Endothelial cell of umbilical vein (primary cell): Measurements from ENCODE around the gene RANGAP1. TPM values are rescaled to one million over a fixed set of nuclear protein-coding genes. Genes with fewer than 3 reads are reported as not detected.

Source experiments
- BruUV-seq: library from RNA; stranded (reverse); fragments of 400-500 nt; replicated peaks from 2 replicates; lab custom pipeline; 2021; lab: Mats Ljungman, UMichigan
- CTCF ChIA-PET: fragments of 300-600, 350-600 bp; sonication (Branson Sonifier 250); formaldehyde crosslinking; loops from one replicate; lab custom pipeline; 2021; ENCODE audit warnings: antibody characterized with exemption, inconsistent platforms; lab: Charles Lee
- POLR2A ChIA-PET: fragments of 300-600, 350-600 bp; sonication (Branson Sonifier 250); formaldehyde crosslinking; loops from one replicate; lab custom pipeline; 2021; ENCODE audit warnings: antibody characterized with exemption, inconsistent platforms; lab: Charles Lee
- DNase-seq: peaks from one replicate; pipeline ENCODE4 v3.0.0-alpha.2; 2011; ENCODE audit warnings: low read depth, low spot score
- FAIRE-seq: peaks from 2 replicates; lab custom pipeline; 2011; peaks lifted over from hg19 to GRCh38; lab: Jason Lieb, UNC
- H2AFZ ChIP-seq: 2 replicates; pipeline ENCODE4 v1.6.0; 2012; ENCODE audit warnings: low read depth, low read length, control low read depth, inconsistent platforms
- H3K27ac ChIP-seq: 2 replicates; pipeline ENCODE4 v1.5.1; 2011; ENCODE audit warnings: low read depth, mild to moderate bottlenecking, control low read depth, low read length, moderate library complexity; ENCODE audit not compliant: insufficient read depth
- H3K27me3 ChIP-seq, 2 experiments: 2 replicates each; pipeline versions ENCODE4 v1.6.0 to v1.6.1; 2011; ENCODE audit warnings: low read length in 2 of 2, mixed read lengths in 1 of 2; ENCODE audit not compliant: control insufficient read depth in 2 of 2, insufficient read depth in 2 of 2
- H3K36me3 ChIP-seq, 2 experiments: 2 replicates in 1 of 2; 3 replicates in 1 of 2; pipeline ENCODE4 v1.5.1; 2011; ENCODE audit warnings: low read length in 2 of 2, mild to moderate bottlenecking in 1 of 2, moderate library complexity in 1 of 2; ENCODE audit not compliant: control insufficient read depth in 2 of 2, insufficient read depth in 2 of 2; ENCODE audit errors: extremely low read depth in 1 of 2
- H3K4me1 ChIP-seq: 3 replicates; pipeline ENCODE4 v1.5.1; 2011; ENCODE audit warnings: mild to moderate bottlenecking, low read length; ENCODE audit not compliant: control insufficient read depth, insufficient read depth; ENCODE audit errors: extremely low read depth
- H3K4me2 ChIP-seq: 2 replicates; pipeline ENCODE4 v1.6.1; 2011; ENCODE audit warnings: low read length, control low read depth, mixed read lengths; ENCODE audit not compliant: insufficient read depth
- H3K4me3 ChIP-seq, 3 experiments: fragments of 200-600 bp in 1 of 3; sonication (generic), shearing (Covaris generic) in 1 of 3; replicated peaks in 1 of 3; 2 replicates each; pipeline ENCODE4 v1.5.1; 2011 to 2016; ENCODE audit warnings: control low read depth in 3 of 3, low read length in 3 of 3, mild to moderate bottlenecking in 2 of 3, inconsistent platforms in 1 of 3, low read depth in 1 of 3, moderate library complexity in 1 of 3; ENCODE audit not compliant: insufficient read depth in 1 of 3
- H3K79me2 ChIP-seq: 2 replicates; pipeline ENCODE4 v1.6.0; 2012; ENCODE audit warnings: low read length, inconsistent platforms; ENCODE audit not compliant: control insufficient read depth, insufficient read depth
- H3K9ac ChIP-seq: replicated peaks from 2 replicates; pipeline ENCODE3; 2011; ENCODE audit warnings: low read length, control low read depth; ENCODE audit not compliant: insufficient read depth; ENCODE audit errors: extremely low read depth
- H3K9me1 ChIP-seq: replicated peaks from 3 replicates; pipeline ENCODE4 v1.6.0; 2011; ENCODE audit warnings: mild to moderate bottlenecking, low read length; ENCODE audit not compliant: control insufficient read depth, insufficient read depth; ENCODE audit errors: extremely low read depth
- H3K9me3 ChIP-seq: replicated peaks from 2 replicates; pipeline ENCODE4 v1.5.1; 2012; ENCODE audit warnings: low read length, inconsistent platforms; ENCODE audit not compliant: control insufficient read depth, insufficient read depth
- H4K20me1 ChIP-seq: replicated peaks from 2 replicates; pipeline ENCODE3; 2011; ENCODE audit warnings: mild to moderate bottlenecking, low read length; ENCODE audit not compliant: control insufficient read depth, insufficient read depth; ENCODE audit errors: extremely low read depth
- CTCF ChIP-seq, 2 donors: IDR thresholded peaks; 1 replicate in 1 of 2; 2 replicates in 1 of 2; pipeline ENCODE4 v1.5.1; 2011; ENCODE audit warnings: low read length in 2 of 2, mild to moderate bottlenecking in 2 of 2, moderate library complexity in 2 of 2, control low read depth in 1 of 2, inconsistent platforms in 1 of 2, low read depth in 1 of 2; ENCODE audit not compliant: insufficient read depth in 1 of 2; ENCODE audit errors: extremely low read depth in 1 of 2
- EZH2 ChIP-seq: IDR thresholded peaks from 2 replicates; pipeline ENCODE4 v1.6.1; 2012; ENCODE audit warnings: borderline replicate concordance, low read depth, mild to moderate bottlenecking, moderate library complexity, low read length, inconsistent platforms; ENCODE audit not compliant: severe bottlenecking
- FOS ChIP-seq: IDR thresholded peaks from 2 replicates; pipeline ENCODE4 v1.6.1; 2011; ENCODE audit warnings: mild to moderate bottlenecking, low read length, moderate library complexity, borderline replicate concordance; ENCODE audit not compliant: insufficient read depth
- GATA2 ChIP-seq: IDR thresholded peaks from 2 replicates; pipeline ENCODE4 v1.7.0; 2011; ENCODE audit warnings: low read depth, mild to moderate bottlenecking, moderate library complexity, mixed read lengths, low read length; ENCODE audit not compliant: insufficient read length, insufficient read depth
- JUN ChIP-seq: IDR thresholded peaks from 2 replicates; pipeline ENCODE4 v1.6.1; 2011; ENCODE audit warnings: borderline replicate concordance, low read depth; ENCODE audit not compliant: insufficient read length, insufficient read depth
- MYC ChIP-seq: IDR thresholded peaks from one replicate; pipeline ENCODE4 v1.6.1; 2011; ENCODE audit warnings: mild to moderate bottlenecking, low read depth, low read length
- POLR2A ChIP-seq: IDR thresholded peaks from 2 replicates; pipeline ENCODE4 v1.6.1; 2012; ENCODE audit warnings: low read depth, mild to moderate bottlenecking, control low read depth, low read length
- POLR2AphosphoS5 ChIP-seq: IDR thresholded peaks from 2 replicates; pipeline ENCODE4 v1.6.1; 2012; ENCODE audit warnings: low read depth, mild to moderate bottlenecking, control low read depth, low read length, moderate library complexity; ENCODE audit not compliant: insufficient read depth
- dilution Hi-C: fragments of 300-500 bp; cut with MboI; formaldehyde crosslinking; loops from one replicate; pipeline ENCODE4 v1.15.0; 2019; ENCODE audit warnings: low sequenced_read_pairs; ENCODE audit not compliant: extremely low pct_ligation_motif_present
- intact Hi-C: fragments of 100-400 bp; cut with micrococcal nuclease; formaldehyde crosslinking; loops from one replicate; pipeline ENCODE4 v1.10.0; 2022
- polyA plus RNA-seq, 4 experiments: library from polyadenylated mRNA; depleted of rRNA in 3 of 4; stranded (reverse) in 3 of 4; unstranded in 1 of 4; fragments of >200 nt; gene quantifications; 2 replicates each; pipeline versions ENCODE4 v1.2.1 to v1.2.3, GENCODE V29; 2011 to 2012; ENCODE audit warnings: missing spikeins in 1 of 4
- total RNA-seq: library from RNA; stranded (reverse); gene quantifications from 2 replicates; pipeline ENCODE4 v1.2.3, GENCODE V29; 2021

RANGAP1 gene
- total and polyA plus RNA-seq, 2 donors (not counting 3 experiments of a cell fraction or from before 2014, with no cell fraction given), result 169 to 182 TPM

GRCh38 chr22:41252365-41252764, 33.6 kb downstream of the RANGAP1 start:
- BruUV-seq, result no TSS peak
- FAIRE-seq, result no peak
- no peaks in the 10 kb centered on the region for H3K9me3 ChIP-seq
- no peak overlapping the region for H3K4me2 ChIP-seq
- no peak overlapping the region for H2AFZ ChIP-seq
- no peak overlapping the region for H3K27ac ChIP-seq
- no peaks in the 10 kb centered on the region for H4K20me1 ChIP-seq
- no peak overlapping the region for H3K4me3 ChIP-seq
- H3K9me1 ChIP-seq, result no peaks in the 10 kb centered on the region
- no peaks in the 10 kb centered on the region for H3K27me3 ChIP-seq
- TF ChIP-seq POLR2AphosphoS5 (no peak), POLR2A (peak; percentile 30)
- peaks cover 14% of the 10 kb centered on the region for H3K4me1 ChIP-seq
- H3K79me2 ChIP-seq, result peaks cover 5% of the 10 kb centered on the region
- peaks cover 36 to 72% of the 10 kb centered on the region in 2 experiments for H3K36me3 ChIP-seq
- intact Hi-C loops (no loop called here), dilution Hi-C loops (no loop called here)
- H3K9ac ChIP-seq, result no peak overlapping the region
- ChIA-PET CTCF (interaction anchor here (0.6 to 1.3 kb wide), 2 partner anchors 13 to 330 kb away, joined by 3 to 6 read pairs; no protein-coding TSS in a partner anchor), POLR2A (no interaction called here)
- no peak for DNase-seq

DNA sequence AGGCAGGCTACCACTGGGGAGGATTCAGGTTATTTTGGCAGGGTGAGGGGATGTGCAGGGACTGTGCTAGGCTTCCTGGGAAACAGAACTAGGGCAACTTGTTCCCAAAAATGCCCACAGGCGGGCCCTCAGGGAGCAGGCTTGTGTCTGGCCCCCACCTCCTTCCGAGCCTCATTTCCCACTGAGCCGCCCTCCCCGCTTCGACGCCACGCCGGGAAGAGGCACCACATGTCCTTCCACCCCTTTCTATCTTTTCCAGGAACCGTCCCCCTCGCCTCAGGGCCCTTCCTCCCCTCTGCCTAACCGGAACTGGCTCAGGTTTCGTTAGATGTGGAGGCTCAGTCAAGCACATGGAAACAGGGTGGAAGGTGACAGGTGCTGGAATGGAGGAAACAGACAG, 35.9 kb downstream of the RANGAP1 start:
- DNase-seq (no peak), FAIRE-seq (no peak)
- no peaks in the 10 kb centered on the region for H3K9me1 ChIP-seq
- peaks cover 3% of the 10 kb centered on the region for H3K79me2 ChIP-seq
- no peaks in the 10 kb centered on the region for H3K27me3 ChIP-seq
- H3K9ac ChIP-seq, result no peak overlapping the region
- TF ChIP-seq JUN (no peak), EZH2 (no peak), FOS (no peak), GATA2 (no peak), MYC (no peak), POLR2A (no peak), POLR2AphosphoS5 (no peak), CTCF (IDR thresholded peaks at IDR 0.05; ENCODE audit: extremely low read depth in 1 of 2, insufficient read depth in 1 of 2, low read depth in 1 of 2, low read length in 2 of 2) (no peak)
- H3K4me3 ChIP-seq, result no peak overlapping the region
- peaks cover 29 to 78% of the 10 kb centered on the region in 2 experiments for H3K36me3 ChIP-seq
- no peaks in the 10 kb centered on the region for H4K20me1 ChIP-seq
- ChIA-PET POLR2A (no interaction called here), CTCF (no interaction called here)
- H3K4me2 ChIP-seq, result no peak overlapping the region
- H2AFZ ChIP-seq, result no peak overlapping the region
- BruUV-seq, result no TSS peak
- no peaks in the 10 kb centered on the region for H3K4me1 ChIP-seq
- no peaks in the 10 kb centered on the region for H3K9me3 ChIP-seq
- dilution Hi-C loops (no loop called here), intact Hi-C loops (no loop called here)
- no peak overlapping the region for H3K27ac ChIP-seq
